NCI-H2107 (cell line): ENCODE data around the gene GSTM4.

Experiments used
- DNase-seq: peaks from one replicate; lab custom pipeline; 2025; lab: John Stamatoyannopoulos, UW

Gene GSTM4

DNA sequence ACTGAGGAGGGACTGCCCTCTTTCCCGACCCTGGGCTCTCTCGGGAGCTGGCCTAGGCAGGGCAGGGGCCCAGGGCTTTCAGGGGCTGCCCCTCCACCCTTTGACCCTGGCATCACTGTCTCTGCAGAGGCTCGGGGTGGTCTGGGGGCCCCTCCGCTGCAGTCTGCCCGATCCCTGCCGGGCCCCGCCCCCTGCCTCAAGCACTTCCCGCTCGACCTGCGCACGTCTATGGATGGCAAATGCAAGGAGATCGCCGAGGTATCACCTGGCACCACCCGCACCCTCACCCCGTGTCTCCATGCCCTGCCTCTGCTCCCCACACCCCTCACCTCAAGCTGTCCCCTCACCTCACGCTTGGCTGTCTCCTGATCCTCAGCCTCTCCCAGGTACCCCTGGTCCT is 30.7 kb upstream of the GSTM4 start:
- DNase-seq = no peak

DNA sequence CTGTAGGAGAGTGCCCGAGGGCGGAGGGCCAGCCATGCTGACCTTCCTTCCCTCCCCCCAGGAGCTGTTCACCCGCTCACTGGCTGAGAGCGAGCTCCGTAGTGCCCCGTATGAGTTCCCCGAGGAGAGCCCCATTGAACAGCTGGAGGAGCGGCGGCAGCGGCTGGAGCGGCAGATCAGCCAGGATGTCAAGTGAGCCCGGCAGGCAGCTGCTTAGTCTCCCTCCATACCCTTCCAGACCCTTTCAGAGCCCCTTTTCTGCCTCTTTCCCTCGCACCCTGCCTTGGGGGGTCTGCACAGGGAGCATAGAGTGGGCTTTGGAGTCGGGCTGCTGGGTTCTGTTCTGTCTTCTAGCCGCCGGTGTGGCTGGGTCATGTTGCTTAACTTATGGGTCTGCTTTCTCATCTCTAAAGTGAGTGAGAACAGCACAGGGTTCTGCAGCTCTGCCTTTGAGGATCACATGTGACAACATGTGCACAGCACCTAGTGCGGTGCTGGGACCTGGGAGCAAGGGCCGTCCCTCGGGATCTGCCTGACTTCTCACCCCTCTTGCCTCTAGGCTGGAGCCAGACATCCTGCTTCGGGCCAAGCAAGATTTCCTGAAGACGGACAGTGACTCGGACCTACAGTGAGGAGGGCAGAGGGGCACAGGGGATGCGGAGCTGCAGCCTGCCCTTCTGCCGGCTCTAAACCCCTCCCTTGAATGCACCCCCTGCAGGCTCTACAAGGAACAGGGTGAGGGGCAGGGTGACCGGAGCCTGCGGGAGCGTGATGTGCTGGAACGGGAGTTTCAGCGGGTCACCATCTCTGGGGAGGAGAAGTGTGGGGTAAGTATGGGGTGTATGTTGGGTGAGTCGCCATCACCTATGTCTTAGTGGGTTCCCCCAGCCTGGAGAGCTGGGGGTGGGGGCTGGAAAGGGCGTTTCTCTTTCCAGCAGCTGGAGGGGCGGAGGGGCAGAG is 30.0 kb upstream of the GSTM4 start:
- DNase-seq = no peak

DNA sequence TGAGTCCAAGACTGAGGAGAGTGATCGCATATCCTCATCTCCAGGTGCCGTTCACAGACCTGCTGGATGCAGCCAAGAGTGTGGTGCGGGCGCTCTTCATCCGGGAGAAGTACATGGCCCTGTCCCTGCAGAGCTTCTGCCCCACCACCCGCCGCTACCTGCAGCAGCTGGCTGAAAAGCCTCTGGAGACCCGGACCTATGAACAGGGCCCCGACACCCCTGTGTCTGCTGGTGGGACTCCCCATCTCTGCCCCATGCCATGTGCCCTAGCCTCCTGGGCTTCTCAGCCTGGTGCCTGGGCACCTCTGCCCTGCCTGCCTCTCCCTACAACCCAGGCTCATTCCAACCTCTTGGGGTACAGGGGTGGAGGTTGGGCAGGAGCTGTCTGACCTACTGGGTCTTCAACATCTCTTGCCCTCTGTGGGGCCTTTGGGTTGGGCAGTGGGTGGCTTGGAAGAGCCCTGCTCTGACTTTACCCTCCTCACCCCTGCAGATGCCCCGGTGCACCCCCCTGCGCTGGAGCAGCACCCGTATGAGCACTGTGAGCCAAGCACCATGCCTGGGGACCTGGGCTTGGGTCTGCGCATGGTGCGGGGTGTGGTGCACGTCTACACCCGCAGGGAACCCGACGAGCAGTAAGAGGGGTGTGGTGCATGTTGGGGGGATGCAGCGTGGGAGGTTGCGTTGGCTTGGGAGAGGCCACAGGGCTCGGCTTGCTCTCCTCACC is 29.1 kb upstream of the GSTM4 start:
- no peak for DNase-seq

DNA sequence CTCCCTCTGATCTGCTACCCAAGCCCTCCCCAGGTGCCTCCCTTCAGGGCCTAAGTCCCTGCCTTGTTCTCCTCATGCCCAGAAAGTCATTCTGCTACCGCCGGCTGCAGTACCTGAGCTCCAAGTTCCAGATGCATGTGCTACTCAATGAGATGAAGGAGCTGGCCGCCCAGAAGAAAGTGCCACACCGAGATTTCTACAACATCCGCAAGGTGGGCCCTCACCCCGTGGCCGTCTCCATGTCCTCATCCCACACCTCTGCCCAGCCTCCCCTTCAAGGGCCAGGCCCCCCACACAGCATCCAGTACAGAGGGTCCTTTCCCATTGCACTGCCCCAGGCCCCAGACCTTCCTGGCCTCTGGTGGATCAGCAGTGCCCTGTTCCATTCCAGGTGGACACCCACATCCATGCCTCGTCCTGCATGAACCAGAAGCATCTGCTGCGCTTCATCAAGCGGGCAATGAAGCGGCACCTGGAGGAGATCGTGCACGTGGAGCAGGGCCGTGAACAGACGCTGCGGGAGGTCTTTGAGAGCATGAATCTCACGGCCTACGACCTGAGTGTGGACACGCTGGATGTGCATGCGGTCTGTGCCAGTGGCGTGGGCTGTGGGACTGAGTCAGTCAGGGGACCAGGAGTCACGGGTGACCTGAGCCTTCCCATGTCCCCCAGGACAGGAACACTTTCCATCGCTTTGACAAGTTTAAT is 28.1 kb upstream of the GSTM4 start:
- no peak for DNase-seq

DNA sequence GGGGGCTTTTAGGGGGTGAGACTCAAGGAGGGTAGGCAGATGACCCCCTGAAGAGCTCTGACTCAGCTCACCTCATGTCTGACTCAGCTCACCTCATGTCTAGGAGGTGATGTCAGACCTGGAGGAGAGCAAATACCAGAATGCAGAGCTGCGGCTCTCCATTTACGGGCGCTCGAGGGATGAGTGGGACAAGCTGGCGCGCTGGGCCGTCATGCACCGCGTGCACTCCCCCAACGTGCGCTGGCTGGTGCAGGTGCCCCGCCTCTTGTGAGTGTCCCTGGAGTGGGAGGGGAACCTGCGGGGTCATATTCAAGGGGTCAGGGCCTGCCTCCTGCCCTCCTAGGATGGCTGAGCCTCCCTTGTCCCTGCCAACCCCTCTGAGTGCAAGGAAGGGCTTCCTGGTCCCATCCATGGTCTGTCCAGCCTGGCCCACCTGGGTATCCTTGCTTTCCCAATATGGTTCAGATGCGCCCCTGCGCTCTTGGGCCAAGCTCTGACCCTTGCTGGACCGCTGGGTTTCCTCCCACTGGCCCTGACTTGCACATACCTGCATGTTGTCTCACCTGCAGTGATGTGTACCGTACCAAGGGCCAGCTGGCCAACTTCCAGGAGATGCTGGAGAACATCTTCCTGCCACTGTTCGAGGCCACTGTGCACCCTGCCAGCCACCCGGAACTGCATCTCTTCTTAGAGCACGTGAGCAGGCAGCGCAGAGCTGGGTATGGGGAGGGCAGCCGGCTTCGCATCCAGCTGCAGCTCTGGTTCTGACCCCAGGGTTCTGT is 27.2 kb upstream of the GSTM4 start:
- DNase-seq = no peak

- DNase-seq = no peak
Observed at GRCh38 chr1:109629372-109630030, 26.4 kb upstream of the GSTM4 start.

GRCh38 chr1:109630081-109630897 is 25.6 kb upstream of the GSTM4 start:
- no peak for DNase-seq

- no peak for DNase-seq
Observed at GRCh38 chr1:109630898-109631512, 24.9 kb upstream of the GSTM4 start.

GRCh38 chr1:109631513-109632505 is 24.1 kb upstream of the GSTM4 start:
- DNase-seq = no peak

DNA sequence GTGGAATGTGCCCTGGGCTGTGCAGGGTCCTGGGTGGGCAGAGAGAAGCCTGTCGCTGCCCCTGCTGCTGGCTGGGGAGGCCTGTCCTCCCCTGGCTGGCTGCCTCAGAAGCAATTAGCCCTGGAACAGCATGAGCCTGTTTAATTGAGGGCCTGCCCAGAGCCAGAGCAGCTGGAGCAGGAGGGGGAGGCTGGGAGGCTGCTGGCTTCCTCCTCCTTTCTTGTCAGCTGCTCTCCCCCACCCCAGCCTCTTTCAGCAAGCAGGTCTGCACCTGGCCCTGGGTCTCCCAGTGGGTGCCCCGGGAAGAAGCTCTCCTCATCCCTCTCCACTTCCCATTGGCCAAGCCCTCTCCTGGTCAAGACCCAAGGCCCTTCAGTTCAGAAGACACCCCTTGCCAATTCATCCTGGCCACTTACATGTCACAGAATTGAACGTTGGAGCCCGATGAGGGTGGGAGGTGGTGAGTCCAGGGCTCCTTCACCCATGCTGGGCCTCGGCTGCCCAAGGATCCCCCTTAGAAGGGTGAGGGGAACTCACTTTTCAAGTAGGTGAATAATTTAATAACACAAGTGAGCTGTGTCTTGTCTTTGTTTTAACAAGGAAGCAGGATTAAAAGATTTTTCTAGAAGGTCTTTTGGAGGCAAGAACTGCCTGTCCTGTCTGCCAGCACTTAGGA is 23.1 kb upstream of the GSTM4 start:
- DNase-seq = peak; percentile 72

GRCh38 chr1:109634292-109634691 is 21.6 kb upstream of the GSTM4 start:
- no peak for DNase-seq

DNA sequence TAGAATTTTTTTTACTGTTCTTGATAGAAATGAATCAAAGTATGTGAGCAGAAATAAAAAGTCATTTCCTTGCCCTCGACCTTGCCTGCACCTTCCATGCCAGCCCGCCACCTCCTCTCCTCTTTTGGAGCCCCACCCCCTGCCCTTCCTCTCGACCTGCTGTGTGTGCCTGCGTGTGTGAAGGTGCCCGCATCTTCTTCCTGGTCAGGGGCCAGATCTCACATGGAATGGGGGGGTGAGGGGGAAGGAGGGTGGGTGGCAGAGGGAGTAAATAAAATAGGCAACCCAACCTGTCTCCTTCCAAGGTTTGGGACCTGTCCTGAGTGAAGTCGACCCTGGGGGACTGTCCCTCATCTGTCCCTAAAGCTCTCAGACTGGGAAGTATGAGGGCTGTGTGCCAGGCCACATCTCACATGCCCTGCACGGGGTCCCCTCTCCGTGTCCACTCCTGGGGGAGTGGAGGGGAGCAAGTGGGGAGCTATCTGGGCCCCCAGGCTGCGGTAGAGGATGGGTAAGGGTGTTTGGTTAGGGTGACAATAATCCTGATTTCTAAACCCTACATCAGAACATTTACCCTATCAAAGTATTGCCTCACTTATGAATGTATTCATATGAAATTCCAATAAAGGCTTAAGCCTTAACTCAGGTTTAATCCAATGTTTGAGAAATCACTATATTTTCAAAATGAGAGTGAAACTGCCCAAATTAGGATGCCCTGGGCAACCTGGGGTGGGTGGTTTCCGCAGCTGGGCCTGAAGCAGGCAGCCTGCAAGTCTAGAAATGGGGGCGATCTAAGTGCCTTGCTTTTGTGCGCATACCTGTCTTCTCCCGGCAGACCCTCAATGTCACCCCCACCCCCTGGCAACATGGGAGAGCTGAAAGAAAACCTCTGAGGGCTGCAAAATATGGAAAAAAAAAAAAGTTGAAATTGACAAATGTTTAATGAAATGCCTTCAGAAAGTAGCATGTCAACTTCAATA is 20.8 kb upstream of the GSTM4 start:
- no peak for DNase-seq

- DNase-seq = no peak
Observed at GRCh38 chr1:109635862-109636200, 20.1 kb upstream of the GSTM4 start.

DNA sequence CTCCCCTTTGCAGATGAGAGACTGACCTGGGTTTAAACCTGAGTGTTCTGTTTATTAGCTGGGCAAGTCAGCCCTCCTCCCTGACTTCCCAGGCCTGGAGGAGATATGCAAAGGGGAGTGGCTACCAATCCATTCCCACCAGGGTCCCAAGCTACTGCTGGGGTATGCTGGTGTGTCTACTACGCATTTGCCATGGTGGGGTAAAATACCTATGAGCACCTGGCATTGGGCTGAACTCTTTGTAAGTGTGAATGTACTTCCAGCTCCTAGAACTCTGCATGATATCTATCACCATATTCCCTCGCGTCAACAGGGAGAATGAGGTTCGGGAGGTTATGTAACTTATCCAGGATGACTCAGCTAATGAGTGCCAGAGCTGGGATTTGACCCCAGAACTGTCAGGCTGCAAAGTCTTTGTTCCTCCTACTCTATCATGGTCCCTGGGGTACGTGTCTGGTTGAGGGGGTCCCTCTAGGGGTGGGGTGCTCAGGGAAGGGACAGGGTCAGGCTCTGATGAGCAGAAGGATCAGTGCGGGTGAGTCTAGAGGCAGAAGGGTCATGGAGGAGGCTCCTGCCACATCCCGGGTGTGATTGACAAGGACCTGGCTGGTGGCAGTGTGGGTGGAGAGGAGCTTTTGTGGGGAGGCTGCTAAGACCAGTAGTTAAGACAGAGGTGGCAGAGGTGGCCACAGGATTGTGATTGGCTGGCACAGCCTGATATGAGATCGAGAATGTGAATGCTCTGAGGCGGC is 19.5 kb upstream of the GSTM4 start:
- DNase-seq = no peak

GRCh38 chr1:109637446-109637845 is 18.5 kb upstream of the GSTM4 start:
- DNase-seq = no peak
